GM12864 (cell line): ENCODE data around the gene BATF2.
A peak's percentile ranks its signal among the peaks of the same experiment; 100 is the strongest.

ENCODE experiments used
- DNase-seq: peaks from one replicate; pipeline ENCODE4 v3.0.0-alpha.2; 2011; ENCODE audit warnings: low read depth
- H3K4me3 ChIP-seq: 2 replicates; pipeline ENCODE4 v1.5.1; 2011; ENCODE audit warnings: mild to moderate bottlenecking, low read depth, low read length, control low read depth
- CTCF ChIP-seq: IDR thresholded peaks from 2 replicates; pipeline ENCODE4 v1.5.1; 2011; ENCODE audit warnings: low read depth, mild to moderate bottlenecking, moderate library complexity, low read length, control low read depth, inconsistent platforms; ENCODE audit errors: missing control alignments

The BATF2 gene

GRCh38 chr11:64996710-64997380, at the start of gene BATF2:
Gene BATF2 (minus strand): TSS chr11:64996971. CDS start chr11:64996914, 57 bp downstream.
- TF ChIP-seq CTCF, result peak; percentile 31
- no peak for DNase-seq
- peak within 1 kb of the TSS; percentile 7 for H3K4me3 ChIP-seq

GRCh38 chr11:65045728-65046127, 49.0 kb upstream of the BATF2 start:
- no peak overlapping the region for H3K4me3 ChIP-seq
- DNase-seq, result no peak
- TF ChIP-seq CTCF, result no peak

DNA sequence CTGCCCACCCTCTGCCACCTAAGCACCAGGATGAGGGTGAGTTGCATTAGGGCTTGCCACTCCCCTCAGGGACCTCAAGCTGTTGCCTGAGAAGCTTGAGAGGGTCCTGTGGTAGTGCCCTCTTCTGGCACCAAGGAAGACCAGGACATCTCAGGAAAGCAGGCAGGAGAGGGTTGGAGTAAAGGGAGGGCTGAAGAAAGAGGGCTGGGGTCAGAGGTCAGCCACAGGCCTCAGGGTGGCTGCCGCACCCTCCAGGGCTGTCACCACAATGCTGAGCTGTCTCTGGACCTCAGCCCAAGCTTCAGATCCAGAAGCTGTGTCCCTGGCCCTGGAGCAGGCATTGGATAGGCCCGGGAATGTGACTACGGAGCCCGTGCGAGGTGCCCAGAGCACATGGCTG, 48.3 kb upstream of the BATF2 start:
- no peak for TF ChIP-seq CTCF
- no peak for DNase-seq
- no peak overlapping the region for H3K4me3 ChIP-seq

GRCh38 chr11:65043881-65044501, 47.2 kb upstream of the BATF2 start:
- DNase-seq, result no peak
- H3K4me3 ChIP-seq, result no peak overlapping the region
- no peak for TF ChIP-seq CTCF

DNA sequence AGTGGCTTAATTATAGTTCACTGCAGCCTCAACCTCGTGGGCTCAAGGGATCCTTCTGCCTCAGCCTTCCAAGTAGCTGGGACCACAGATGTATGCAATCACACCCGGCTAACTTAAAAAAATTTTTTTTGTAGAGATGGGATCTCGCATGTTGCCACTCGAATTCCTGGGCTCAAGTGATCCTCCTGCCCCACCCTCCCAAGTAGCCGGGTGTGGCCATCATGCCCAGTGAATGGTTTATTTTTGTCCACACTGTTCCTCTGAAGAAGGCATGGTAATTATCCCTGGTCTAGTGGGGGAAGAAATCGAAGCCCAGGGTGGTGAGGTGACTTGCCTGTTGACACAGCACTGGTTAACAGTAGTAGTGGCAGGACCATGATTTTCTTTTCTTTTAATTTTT, 46.1 kb upstream of the BATF2 start:
- no peak overlapping the region for H3K4me3 ChIP-seq
- no peak for DNase-seq
- no peak for TF ChIP-seq CTCF

GRCh38 chr11:65040847-65041622, 44.3 kb upstream of the BATF2 start, which contains the start of gene SAC3D1:
Gene SAC3D1 (plus strand): TSS chr11:65041210. CDS start chr11:65041293, 83 bp downstream.
- peak within 1 kb of the TSS; percentile 81 for H3K4me3 ChIP-seq
- DNase-seq, result peak; percentile 87

More at GRCh38 chr11:65040847-65041622, 44.3 kb upstream of the BATF2 start, which contains the start of gene SAC3D1:
- TF ChIP-seq CTCF, result no peak
